Esophagus squamous epithelium (tissue), 5 donors: ENCODE data around the gene PPIL1. TPM values are rescaled to one million over a fixed set of nuclear protein-coding genes. Genes with fewer than 3 reads are reported as not detected.
A peak's percentile ranks its signal among the peaks of the same experiment; 100 is the strongest.

Experiments
- DNase-seq: peaks from one replicate; lab custom pipeline; 2025; lab: John Stamatoyannopoulos, UW
- H3K27ac ChIP-seq, 4 donors: fragments of 200-600 bp; sonication (generic); one replicate each; pipeline ENCODE4 v1.5.1; 2016 to 2019; ENCODE audit warnings: mild to moderate bottlenecking in 1 of 4
- H3K27me3 ChIP-seq, 4 donors: fragments of 200-600 bp; sonication (generic); 1 replicate in 3 of 4; 2 replicates in 1 of 4; pipeline versions ENCODE4 v1.5.1 to v1.6.0; 2017 to 2021; ENCODE audit warnings: antibody characterized with exemption in 1 of 4
- H3K36me3 ChIP-seq, 3 donors: fragments of 200-600 bp; sonication (generic); one replicate each; pipeline ENCODE4 v1.5.1; 2016 to 2019
- H3K4me1 ChIP-seq, 3 donors: fragments of 200-600 bp; sonication (generic); one replicate each; pipeline ENCODE4 v1.5.1; 2017 to 2019
- H3K4me3 ChIP-seq, 4 donors: fragments of 200-600 bp; sonication (generic); 1 replicate in 3 of 4; 2 replicates in 1 of 4; pipeline ENCODE4 v1.5.1; 2016 to 2019; ENCODE audit warnings: mild to moderate bottlenecking in 2 of 4, moderate library complexity in 1 of 4
- H3K9me3 ChIP-seq, 3 donors: fragments of 200-600 bp; sonication (generic); one replicate each; pipeline ENCODE4 v1.5.1; 2016 to 2019
- CTCF ChIP-seq, 6 experiments: fragments of 450-650 bp in 4 of 6; fragments of 200-600 bp in 2 of 6; sonication (generic) in 2 of 6; IDR thresholded peaks; one replicate each; pipeline ENCODE4 v1.5.1; 2016 to 2019; ENCODE audit warnings: antibody characterized with exemption in 6 of 6, mild to moderate bottlenecking in 4 of 6, moderate library complexity in 4 of 6
- POLR2A ChIP-seq, 4 donors: fragments of 450-650 bp; IDR thresholded peaks; one replicate each; pipeline ENCODE4 v1.6.1; 2017; ENCODE audit warnings: antibody characterized with exemption in 4 of 4, mild to moderate bottlenecking in 4 of 4, moderate library complexity in 3 of 4
- WGBS, 2 donors: methylation state at CpG; one replicate each; pipeline ENCODE4 v1.1.5; 2018; 5-methylcytosine and 5-hydroxymethylcytosine counted together
- intact Hi-C: fragments of 100-400 bp; cut with DNase I; formaldehyde crosslinking; loops from one replicate; pipeline ENCODE4 v1.15.0; 2022
- total RNA-seq, 4 donors: library from RNA; depleted of rRNA; stranded (reverse); fragments of >200 nt; gene quantifications; one replicate each; pipeline ENCODE4 v1.1.0, GENCODE V29; 2016
- donor health status: DM: yes; HTN: yes; CAD: no.

The PPIL1 gene
- total RNA-seq, 4 donors from 2014 or later, result 13.4 to 35.4 (median 28.7) TPM

- Histone ChIP-seq H3K9me3 (no peaks in the 10 kb centered on the region), H3K36me3 (no peaks in the 10 kb centered on the region), H3K27me3 (no peaks in the 10 kb centered on the region), H3K4me1 (peaks cover 21 to 70% (median 32%) of the 10 kb centered on the region in 3 donors), H3K4me3 (no peak overlapping the region), H3K27ac (peak overlapping the region in 3 of 4 donors; percentile 11 to 72 (median 26))
- intact Hi-C loops, result no loop called here
- TF ChIP-seq CTCF (IDR thresholded peaks at IDR 0.05) (no peak), POLR2A (IDR thresholded peaks at IDR 0.05) (no peak)
- DNase-seq, result no peak
- WGBS, 2 donors, result 21 to 47% methylated on average over 7 to 10 of the region's 11 CpGs
These were observed 44.6 kb downstream of the PPIL1 start for GRCh38 chr6:36829919-36830544.

GRCh38 chr6:36827261-36828079 is 47.1 kb downstream of the PPIL1 start:
- Histone ChIP-seq H3K9me3 (no peaks in the 10 kb centered on the region), H3K4me3 (no peak overlapping the region), H3K27me3 (no peaks in the 10 kb centered on the region), H3K4me1 (peaks cover 21 to 87% (median 43%) of the 10 kb centered on the region in 3 donors), H3K36me3 (no peaks in the 10 kb centered on the region), H3K27ac (peak overlapping the region in 3 of 4 donors; percentile 39 to 75 (median 63))
- intact Hi-C loops, result no loop called here
- DNase-seq, result no peak
- no peak for TF ChIP-seq POLR2A (IDR thresholded peaks at IDR 0.05)
- TF ChIP-seq CTCF (IDR thresholded peaks at IDR 0.05), result no peak
- WGBS, 2 donors, result 17 to 22% methylated on average over 12 to 17 of the region's 19 CpGs

- H3K27ac ChIP-seq, result peak overlapping the region in 3 of 4 donors; percentile 39 to 75 (median 63)
These were observed 47.9 kb downstream of the PPIL1 start for GRCh38 chr6:36826520-36827227.

GRCh38 chr6:36825994-36826393 is 48.6 kb downstream of the PPIL1 start:
- DNase-seq, result no peak
- no peaks in the 10 kb centered on the region for H3K9me3 ChIP-seq
- no peaks in the 10 kb centered on the region for H3K27me3 ChIP-seq
- no peak overlapping the region for H3K4me3 ChIP-seq
- intact Hi-C loops, result no loop called here
- WGBS, 2 donors, result 80 to 83% methylated on average over 7 to 8 of the region's 8 CpGs
- peak overlapping the region in 1 of 4 donors; percentile 75 for H3K27ac ChIP-seq
- no peaks in the 10 kb centered on the region for H3K36me3 ChIP-seq
- TF ChIP-seq POLR2A (IDR thresholded peaks at IDR 0.05), result no peak
- no peak for TF ChIP-seq CTCF (IDR thresholded peaks at IDR 0.05)
- H3K4me1 ChIP-seq, result peaks cover 21 to 99% (median 58%) of the 10 kb centered on the region in 3 donors

More at GRCh38 chr6:36826520-36827227, 47.9 kb downstream of the PPIL1 start:
- 42 to 75% methylated on average over 12 to 13 of the region's 19 CpGs for WGBS, 2 donors
- Histone ChIP-seq H3K27me3 (no peaks in the 10 kb centered on the region), H3K9me3 (no peaks in the 10 kb centered on the region), H3K36me3 (no peaks in the 10 kb centered on the region), H3K4me1 (peaks cover 21 to 94% (median 51%) of the 10 kb centered on the region in 3 donors), H3K4me3 (no peak overlapping the region)
- intact Hi-C loops, result no loop called here
- no peak for DNase-seq
- TF ChIP-seq POLR2A (IDR thresholded peaks at IDR 0.05), result no peak
- TF ChIP-seq CTCF (IDR thresholded peaks at IDR 0.05), result no peak
